DMS53 treated with DMSO at 0.1 percent for 48 hours (cell line): ENCODE results near the gene RAVER2.
"Not testable (repeated sequence)": the region's sequence is repeated elsewhere in the genome, so short reads cannot be mapped to it uniquely, and the experiment has no call there.

Source experiments
- DNase-seq: peaks from one replicate; lab custom pipeline; 2025; ENCODE audit not compliant: unreplicated experiment; lab: John Stamatoyannopoulos, UW

Gene RAVER2

DNA sequence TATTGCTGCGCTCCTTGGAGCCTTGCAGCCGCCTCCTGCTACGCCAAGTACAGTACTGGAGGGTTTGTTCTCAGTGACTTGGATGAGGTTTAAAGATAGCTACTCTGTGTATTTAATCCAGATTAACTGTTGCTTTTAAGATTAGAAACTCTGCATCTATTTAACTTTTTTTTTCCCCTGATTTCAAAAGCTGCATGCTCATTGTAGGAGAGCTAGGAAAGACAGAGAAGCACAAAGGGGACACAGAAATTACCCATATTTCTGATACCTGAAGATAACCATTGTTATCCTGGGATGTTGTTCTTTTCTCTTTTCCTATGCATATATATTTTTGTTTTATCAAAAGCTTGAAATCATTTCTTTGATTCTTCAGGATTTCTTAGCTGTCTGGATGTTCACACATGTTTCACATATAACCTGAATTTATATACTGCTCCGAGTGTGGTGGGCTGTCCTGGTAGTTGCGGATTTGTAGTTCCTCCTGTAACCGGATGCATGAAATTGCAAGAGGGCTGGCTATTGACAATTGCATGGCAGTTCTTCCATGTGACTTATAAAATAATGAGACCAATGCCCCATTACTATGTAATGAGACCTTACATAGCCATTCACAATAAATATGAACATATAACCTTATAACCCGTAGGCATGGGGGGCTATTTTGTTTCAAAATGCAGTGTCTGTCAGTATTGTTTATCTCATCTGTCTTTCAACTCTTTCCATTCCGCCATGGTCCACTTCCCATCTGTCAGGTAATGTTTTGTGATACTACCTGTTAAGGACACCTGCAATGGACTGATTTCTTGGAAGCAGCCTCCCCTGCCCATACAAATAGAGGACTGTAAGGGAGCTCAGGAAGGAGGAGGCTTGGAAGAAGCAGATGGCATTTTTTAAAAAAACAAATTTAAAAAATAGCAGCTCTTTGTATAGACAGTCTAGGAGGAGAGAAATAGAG lies 1.4 kb downstream of the RAVER2 start:
- peak; percentile 46 for DNase-seq

GRCh38 chr1:64748222-64748621 lies 3.3 kb downstream of the RAVER2 start:
- DNase-seq = no peak

- DNase-seq = no peak
Measured at GRCh38 chr1:64748706-64749105, 3.8 kb downstream of the RAVER2 start.

DNA sequence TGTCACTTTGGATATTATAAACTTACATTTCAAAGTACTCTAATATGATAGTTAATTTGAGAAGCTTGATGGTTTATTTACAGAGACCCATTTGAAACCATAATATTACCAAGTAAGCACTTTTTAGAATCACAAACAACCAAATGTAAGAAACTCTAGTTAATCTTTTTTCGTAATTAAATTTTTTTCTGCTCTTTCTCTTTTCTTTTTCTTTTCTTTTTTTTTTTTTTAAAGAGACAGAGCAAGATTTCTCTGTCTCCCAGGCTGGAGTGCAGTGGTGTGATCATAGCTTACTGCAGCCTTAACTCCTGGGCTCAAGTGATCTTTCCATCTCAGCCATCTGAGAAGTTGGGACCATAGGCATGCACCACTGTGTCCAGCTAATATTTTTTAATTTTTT lies 5.2 kb downstream of the RAVER2 start:
- DNase-seq = no peak

GRCh38 chr1:64750875-64751274 lies 6.0 kb downstream of the RAVER2 start:
- DNase-seq = no peak

- no peak for DNase-seq
Measured at GRCh38 chr1:64754173-64754572, 9.3 kb downstream of the RAVER2 start.

DNA sequence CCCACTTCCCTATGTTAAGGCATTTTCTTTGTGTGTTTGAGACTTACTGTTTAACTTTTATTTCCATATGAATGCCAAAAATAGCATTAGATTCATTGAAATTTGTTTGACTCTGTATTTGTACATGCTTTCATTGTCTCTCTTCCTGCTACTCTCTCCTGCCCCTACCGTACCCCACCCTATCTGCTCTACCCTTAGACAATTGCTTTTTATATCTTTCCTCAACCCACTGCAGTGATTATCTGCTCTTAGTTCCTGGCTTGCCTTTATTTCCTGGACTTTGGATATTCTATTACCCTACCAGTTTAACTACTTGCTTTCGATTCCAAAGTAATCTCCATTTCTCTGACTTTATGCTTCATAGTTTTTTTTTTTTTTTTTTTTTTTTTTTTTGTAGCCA lies 10.5 kb downstream of the RAVER2 start:
- no peak for DNase-seq

DNA sequence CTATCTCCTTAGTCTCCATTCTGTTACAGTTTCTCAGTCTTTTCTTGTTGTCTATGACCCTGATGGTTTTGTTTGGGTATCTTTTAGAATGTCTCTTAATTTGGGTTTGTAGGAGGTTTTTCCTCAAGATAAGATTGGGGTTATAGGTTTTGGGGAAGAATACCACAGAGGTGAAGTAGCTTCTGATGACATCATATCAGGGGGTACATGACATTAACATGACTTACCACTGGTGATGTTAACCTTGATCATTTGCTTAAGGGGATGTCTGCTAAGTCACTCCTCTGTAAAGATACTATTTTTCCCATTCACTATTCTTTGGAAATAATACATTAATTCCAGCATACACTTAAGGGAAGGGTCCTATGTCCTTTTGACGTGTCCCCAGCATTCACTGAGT lies 11.9 kb downstream of the RAVER2 start:
- DNase-seq = no peak

DNA sequence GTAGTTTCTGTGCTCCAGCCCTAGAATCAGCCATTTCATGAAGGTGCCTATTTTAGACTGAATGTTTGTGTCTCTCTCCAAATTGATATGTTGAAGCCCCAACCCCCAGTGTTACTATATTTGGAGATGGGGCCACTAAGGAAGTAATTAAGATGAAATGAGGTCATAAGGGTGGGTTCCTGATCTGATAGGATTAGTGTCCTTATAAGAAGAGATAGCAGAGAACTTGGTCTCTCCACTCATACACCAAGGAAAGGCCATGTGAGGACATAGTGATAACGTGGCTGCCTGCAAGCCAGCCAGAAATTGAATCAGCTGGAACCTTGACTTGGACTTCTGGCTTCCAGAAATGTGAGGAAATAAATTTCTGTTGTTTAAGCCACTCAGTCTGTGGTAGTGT lies 12.3 kb downstream of the RAVER2 start:
- DNase-seq = no peak

- DNase-seq = no peak
Measured at GRCh38 chr1:64758233-64758632, 13.4 kb downstream of the RAVER2 start.

- no peak for DNase-seq
Measured at GRCh38 chr1:64759968-64760367, 15.1 kb downstream of the RAVER2 start.

- DNase-seq = no peak
Measured at GRCh38 chr1:64765012-64765411, 20.1 kb downstream of the RAVER2 start.

DNA sequence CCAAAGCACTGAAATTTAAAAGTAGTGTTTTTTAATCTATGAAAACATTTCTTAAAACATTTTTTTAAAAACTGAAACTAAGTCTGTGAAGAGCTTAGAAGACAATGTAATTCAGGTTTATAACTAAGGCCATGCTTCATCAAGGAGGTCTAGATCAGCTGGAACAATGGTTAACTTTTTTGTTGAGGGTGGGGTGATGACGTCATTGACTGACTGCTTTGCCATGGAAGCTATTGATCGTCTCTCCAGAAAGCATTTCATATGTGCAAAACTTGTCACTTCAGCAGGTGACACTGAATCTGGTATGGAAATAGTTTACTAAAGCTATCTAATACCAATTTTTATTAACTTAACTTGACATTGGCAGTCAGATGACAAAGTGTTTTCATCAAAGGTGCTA lies 21.0 kb downstream of the RAVER2 start:
- DNase-seq = no peak

DNA sequence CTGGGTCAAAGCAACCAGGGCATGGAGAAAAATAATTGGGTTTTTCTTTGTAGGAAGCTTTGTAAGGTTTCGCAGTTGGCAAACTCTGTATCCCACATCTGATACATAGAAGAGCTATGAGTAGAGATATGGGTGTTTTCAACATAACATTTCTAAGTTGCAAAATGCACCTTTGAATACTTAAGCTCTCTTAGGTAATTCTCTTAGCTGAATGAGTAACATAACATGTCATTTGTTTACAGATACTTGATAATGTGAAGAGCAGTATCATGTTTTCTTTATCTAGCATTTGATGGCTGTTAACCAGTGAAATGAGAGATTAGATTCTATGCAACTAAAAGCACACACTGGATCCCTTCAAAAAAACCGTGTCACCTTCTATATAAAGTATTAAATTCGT lies 21.6 kb downstream of the RAVER2 start:
- DNase-seq = peak; percentile 93

DNA sequence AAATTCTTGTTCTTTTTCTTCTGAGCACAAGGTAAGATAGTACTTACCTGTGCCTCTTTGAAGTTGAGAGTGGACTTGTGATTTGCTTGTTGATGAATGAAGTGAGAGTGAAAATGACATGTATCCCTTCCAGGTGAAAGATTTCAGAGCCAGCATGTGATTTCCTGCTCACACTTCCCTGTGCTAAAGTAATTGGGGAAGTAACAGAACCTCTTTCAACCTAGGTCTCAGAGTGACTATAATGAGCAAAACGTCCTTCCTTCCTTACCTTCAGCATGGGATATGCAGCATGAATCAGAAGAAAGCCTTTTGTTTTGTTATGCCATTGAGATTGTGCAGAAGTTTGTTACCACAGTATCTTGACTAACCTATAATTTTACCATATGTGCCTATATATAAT lies 24.6 kb downstream of the RAVER2 start:
- DNase-seq = no peak

DNA sequence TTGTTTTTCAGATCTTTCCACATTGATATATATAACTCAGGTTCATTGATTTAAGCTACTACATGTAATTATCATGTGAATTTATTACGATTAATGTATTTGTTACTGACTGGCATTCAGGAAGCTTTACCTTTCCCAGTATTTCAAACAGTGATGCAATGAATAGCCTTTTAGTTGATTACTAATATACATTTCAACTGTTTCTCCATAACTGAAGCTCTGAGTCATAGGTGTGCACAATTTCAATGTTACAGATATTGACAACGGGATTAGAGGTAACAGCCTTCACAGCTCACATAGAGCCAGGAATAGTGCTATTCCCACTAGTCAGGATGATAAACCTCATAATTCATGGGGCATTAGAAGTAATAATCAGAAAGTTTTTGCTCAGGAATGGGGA lies 25.1 kb downstream of the RAVER2 start:
- DNase-seq = no peak

- not testable (repeated sequence) for DNase-seq
Measured at GRCh38 chr1:64773306-64773705, 28.4 kb downstream of the RAVER2 start.

GRCh38 chr1:64775113-64775512 lies 30.2 kb downstream of the RAVER2 start:
- DNase-seq = no peak

DNA sequence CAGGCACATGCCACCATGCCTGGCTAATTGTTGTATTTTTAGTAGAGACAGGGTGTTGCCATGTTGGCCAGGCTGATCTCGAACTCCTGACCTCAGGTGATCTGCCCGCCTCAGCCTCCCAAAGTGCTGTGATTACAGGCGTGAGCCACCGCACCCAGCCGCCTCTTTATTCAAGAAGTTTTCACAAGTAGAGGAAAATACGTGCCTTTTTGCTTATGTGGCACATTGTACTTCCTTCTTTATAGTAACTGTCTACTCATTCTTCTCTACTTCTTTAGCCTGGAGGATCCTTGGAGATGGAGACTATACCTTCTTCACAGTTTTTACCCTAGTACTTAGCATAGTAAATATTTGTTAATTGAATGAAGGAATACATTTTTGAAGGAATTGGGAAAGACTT lies 37.2 kb downstream of the RAVER2 start:
- DNase-seq = not testable (repeated sequence)

DNA sequence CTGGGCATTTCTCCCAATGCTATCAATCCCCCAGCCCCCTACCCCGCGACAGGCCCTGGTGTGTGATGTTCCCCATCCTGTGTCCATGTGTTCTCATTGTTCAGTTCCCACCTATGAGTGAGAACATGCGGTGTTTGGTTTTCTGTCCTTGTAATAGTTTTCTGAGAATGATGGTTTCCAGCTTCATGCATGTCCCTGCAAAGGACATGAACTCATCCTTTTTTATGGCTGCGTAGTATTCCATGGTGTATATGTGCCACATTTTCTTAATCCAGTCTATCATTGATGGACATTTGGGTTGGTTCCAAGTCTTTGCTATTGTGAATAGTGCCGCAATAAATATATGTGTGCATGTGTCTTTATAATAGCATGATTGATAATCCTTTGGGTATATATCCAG lies 38.0 kb downstream of the RAVER2 start:
- not testable (repeated sequence) for DNase-seq

DNA sequence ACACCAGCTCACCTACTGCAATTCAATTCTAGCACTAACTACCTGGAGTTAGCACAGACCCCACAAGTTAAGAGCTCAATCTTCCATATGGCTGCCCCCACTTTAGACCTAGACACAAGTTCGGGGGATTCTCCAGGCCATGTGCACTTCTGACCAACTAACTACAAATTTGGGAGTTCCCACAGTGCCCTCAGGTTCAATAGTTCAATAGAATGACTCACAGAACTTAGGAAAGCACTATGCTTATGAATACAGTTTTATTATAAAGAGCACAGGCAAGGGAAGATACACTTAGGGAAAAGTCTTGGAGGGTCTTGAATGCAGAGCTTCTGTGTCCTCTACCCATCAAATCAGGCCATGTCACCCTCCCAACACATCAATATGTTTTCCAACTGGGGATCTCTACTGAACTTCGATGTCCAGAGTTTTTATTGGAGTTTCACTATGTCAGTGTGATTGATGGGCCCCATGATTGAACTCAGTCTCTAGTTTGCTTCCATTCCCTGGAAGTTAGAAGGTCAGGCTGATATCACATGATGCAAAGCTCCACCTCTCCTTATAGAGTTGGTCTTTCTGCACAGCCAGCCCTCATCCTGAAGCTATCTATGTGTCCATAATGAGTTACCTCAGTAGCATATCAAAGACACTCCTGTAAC lies 46.1 kb downstream of the RAVER2 start:
- no peak for DNase-seq

DNA sequence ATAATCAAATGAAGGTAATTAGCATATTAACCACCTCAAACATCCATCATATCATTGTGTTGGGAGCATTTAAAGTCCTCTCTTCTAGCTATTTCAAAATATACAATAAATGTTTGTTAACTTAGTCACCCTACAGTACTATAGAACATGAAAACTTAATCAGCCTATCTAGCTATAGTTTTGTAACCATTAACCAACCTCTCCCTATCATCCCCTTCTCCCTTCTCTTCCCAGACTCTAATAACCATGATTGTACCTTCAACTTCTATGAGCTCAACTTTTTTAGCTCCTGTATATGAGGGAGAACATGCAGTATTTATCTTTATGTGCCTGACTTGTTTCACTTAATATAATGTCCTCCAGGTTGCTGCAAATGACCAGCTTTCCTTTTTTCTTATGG lies 54.0 kb downstream of the RAVER2 start:
- DNase-seq = no peak
